Activated CD4-positive, CD25-positive, alpha-beta regulatory T cell treated with anti-CD3 and anti-CD28 coated beads, Interleukin-2, amount 50 U/mL, for 16 hours (primary cell): ENCODE results near the gene LAMA2.

Source experiments
- DNase-seq: peaks from one replicate; pipeline ENCODE4 v3.0.0-alpha.2; 2020; ENCODE audit warnings: low read depth, low spot score

The LAMA2 gene

GRCh38 chr6:129264480-129265045, 381.6 kb downstream of the LAMA2 start:
- no peak for DNase-seq

- DNase-seq = no peak
These were observed 384.1 kb downstream of the LAMA2 start for GRCh38 chr6:129267028-129267427.

GRCh38 chr6:129269076-129269475, 386.1 kb downstream of the LAMA2 start:
- DNase-seq = no peak

GRCh38 chr6:129269891-129270290, 387.0 kb downstream of the LAMA2 start:
- no peak for DNase-seq

GRCh38 chr6:129270450-129270849, 387.5 kb downstream of the LAMA2 start:
- DNase-seq = no peak

GRCh38 chr6:129273161-129273560, 390.2 kb downstream of the LAMA2 start:
- DNase-seq = no peak

GRCh38 chr6:129276461-129276860, 393.5 kb downstream of the LAMA2 start:
- no peak for DNase-seq

GRCh38 chr6:129276986-129277385, 394.0 kb downstream of the LAMA2 start:
- no peak for DNase-seq

GRCh38 chr6:129279343-129280292, 396.7 kb downstream of the LAMA2 start:
- DNase-seq = no peak

GRCh38 chr6:129280293-129280644, 397.3 kb downstream of the LAMA2 start:
- DNase-seq = no peak

GRCh38 chr6:129280749-129281148, 397.8 kb downstream of the LAMA2 start:
- no peak for DNase-seq

- DNase-seq = no peak
These were observed 398.3 kb downstream of the LAMA2 start for GRCh38 chr6:129281168-129281796.

GRCh38 chr6:129282019-129282418, 399.1 kb downstream of the LAMA2 start:
- no peak for DNase-seq

GRCh38 chr6:129284225-129284624, 401.3 kb downstream of the LAMA2 start:
- DNase-seq = no peak

- DNase-seq = no peak
These were observed 404.6 kb downstream of the LAMA2 start for GRCh38 chr6:129287231-129288177.

- no peak for DNase-seq
These were observed 406.5 kb downstream of the LAMA2 start for GRCh38 chr6:129289442-129289841.

- DNase-seq = no peak
These were observed 409.9 kb downstream of the LAMA2 start for GRCh38 chr6:129292836-129293235.

GRCh38 chr6:129297592-129297991, 414.7 kb downstream of the LAMA2 start:
- no peak for DNase-seq

GRCh38 chr6:129302671-129303070, 419.7 kb downstream of the LAMA2 start:
- DNase-seq = no peak

GRCh38 chr6:129306826-129307225, 423.9 kb downstream of the LAMA2 start:
- DNase-seq = no peak

- no peak for DNase-seq
These were observed 424.9 kb downstream of the LAMA2 start for GRCh38 chr6:129307845-129308244.

GRCh38 chr6:129309154-129309553, 426.2 kb downstream of the LAMA2 start:
- DNase-seq = no peak
